Cardiac fibroblast (primary cell): ENCODE results near the gene PDE10A.
A peak's percentile ranks its signal among the peaks of the same experiment; 100 is the strongest.
"Not testable (repeated sequence)": the region's sequence is repeated elsewhere in the genome, so short reads cannot be mapped to it uniquely, and the experiment has no call there.

Experiments used
- DNase-seq, 2 donors: peaks; one replicate each; pipeline versions ENCODE4 v3.0.0 to v3.0.0-alpha.2; 2010; ENCODE audit warnings: low read depth in 2 of 2
- H3K4me3 ChIP-seq, 2 donors: replicated peaks in 1 of 2; 1 replicate in 1 of 2; 2 replicates in 1 of 2; pipeline ENCODE4 v1.5.1; 2011; ENCODE audit warnings: low read depth in 2 of 2, low read length in 2 of 2, mild to moderate bottlenecking in 2 of 2, moderate library complexity in 1 of 2
- TF ChIP-seq, protein P1 (sequence below): IDR thresholded peaks from one replicate; pipeline ENCODE4 v1.5.1; 2011; ENCODE audit warnings: low read depth, mild to moderate bottlenecking, low read length, inconsistent platforms

The PDE10A gene

DNA sequence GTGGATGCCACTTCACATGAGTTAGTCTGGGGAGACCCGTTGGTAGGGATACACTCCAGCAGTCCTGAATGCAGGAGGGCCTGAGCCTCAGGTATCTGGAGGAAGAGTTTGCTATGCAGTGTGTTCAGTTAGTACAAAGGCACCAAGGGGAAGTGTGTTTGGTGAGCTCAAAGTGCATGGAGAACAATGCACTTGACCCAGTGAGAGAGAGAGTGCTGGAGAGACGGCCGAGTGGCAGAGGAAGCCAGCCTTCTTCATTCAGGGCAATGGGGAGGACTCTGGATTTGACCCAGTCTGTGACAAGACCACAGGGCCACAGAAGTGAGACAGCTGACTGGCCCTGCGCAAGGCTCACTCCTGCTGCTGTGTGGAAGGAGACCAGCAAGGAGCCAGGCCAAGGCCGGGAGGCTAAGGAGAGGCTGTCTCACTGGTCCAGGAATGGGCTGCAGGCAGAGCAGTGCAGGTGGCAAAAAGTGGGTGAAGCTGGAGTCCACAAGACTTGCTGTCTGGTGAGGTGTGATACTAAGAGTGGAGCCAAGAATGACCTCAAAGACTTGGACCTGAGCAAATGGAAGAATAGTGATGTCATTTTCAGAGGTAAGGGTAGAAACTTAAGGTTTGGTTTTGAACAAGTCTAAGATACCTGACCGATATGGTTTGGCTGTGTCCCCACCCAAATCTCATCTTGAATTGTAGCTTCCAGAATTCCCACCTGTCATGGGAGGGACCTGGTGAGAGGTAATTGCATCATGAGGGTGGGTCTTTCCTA is 38.0 kb downstream of the PDE10A start:
- no peak overlapping the region for H3K4me3 ChIP-seq
- DNase-seq: no peak
- TF ChIP-seq, protein P1, sequence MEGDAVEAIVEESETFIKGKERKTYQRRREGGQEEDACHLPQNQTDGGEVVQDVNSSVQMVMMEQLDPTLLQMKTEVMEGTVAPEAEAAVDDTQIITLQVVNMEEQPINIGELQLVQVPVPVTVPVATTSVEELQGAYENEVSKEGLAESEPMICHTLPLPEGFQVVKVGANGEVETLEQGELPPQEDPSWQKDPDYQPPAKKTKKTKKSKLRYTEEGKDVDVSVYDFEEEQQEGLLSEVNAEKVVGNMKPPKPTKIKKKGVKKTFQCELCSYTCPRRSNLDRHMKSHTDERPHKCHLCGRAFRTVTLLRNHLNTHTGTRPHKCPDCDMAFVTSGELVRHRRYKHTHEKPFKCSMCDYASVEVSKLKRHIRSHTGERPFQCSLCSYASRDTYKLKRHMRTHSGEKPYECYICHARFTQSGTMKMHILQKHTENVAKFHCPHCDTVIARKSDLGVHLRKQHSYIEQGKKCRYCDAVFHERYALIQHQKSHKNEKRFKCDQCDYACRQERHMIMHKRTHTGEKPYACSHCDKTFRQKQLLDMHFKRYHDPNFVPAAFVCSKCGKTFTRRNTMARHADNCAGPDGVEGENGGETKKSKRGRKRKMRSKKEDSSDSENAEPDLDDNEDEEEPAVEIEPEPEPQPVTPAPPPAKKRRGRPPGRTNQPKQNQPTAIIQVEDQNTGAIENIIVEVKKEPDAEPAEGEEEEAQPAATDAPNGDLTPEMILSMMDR: no peak

- no peak overlapping the region for H3K4me3 ChIP-seq
- peak in 1 of 2 donors; percentile 17 for DNase-seq
- TF ChIP-seq, protein P1: no peak
Observed at GRCh38 chr6:165621940-165622339, 41.1 kb downstream of the PDE10A start.

GRCh38 chr6:165618891-165619290 is 44.1 kb downstream of the PDE10A start:
- DNase-seq, H3K4me3 ChIP-seq: not testable (repeated sequence)

DNA sequence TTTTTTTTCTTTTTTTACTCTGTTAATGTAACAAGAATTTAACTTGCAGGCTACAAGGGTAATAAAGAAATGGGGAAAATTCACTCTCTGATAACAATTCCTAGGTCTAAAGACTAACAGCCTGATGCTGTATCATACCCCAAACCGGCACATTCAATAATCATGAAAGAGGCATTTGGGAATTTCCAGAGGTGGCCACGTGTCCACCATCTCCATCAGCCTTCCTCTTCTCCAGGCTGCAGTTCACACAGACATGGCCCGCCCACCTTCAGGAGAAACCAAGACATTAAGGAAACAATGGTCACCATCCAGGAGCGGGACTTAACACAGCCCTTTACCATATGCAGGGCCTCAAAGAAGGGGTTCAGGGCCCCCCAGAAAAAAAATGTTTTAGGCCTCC is 44.8 kb downstream of the PDE10A start:
- TF ChIP-seq, protein P1: no peak
- no peak overlapping the region for H3K4me3 ChIP-seq
- peak in 1 of 2 donors; percentile 67 for DNase-seq

- TF ChIP-seq, protein P1: no peak
- no peak for DNase-seq
- H3K4me3 ChIP-seq: no peak overlapping the region
Observed at GRCh38 chr6:165617528-165617927, 45.5 kb downstream of the PDE10A start.

GRCh38 chr6:165616116-165616515 is 46.9 kb downstream of the PDE10A start:
- DNase-seq: peak; percentile 96 to 98
- peak overlapping the region; percentile 17 to 47 for H3K4me3 ChIP-seq
- TF ChIP-seq, protein P1: no peak

DNA sequence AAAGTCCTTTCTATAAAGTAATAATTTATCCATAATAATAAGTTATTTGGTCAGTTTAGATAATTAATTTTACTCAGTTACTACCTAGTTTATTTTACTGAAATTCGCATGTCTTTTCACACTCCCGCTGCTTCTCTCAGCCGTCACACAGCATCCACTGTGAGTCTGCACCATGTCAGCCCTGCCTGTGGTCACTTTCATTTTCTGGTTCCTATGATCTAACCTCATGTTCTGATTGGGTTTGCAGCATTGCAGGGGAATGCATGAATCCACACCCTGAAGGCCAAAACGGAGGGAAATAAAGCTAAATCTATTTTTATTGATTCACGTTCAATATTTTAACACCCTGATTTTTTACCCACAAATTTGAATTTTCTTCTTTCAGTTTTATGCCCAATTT is 47.4 kb downstream of the PDE10A start:
- peak; percentile 86 to 95 for DNase-seq
- peak overlapping the region; percentile 17 to 47 for H3K4me3 ChIP-seq
- TF ChIP-seq, protein P1: no peak
